ENCODE results near the gene GLIPR1L2.
"Not testable (repeated sequence)": the region's sequence is repeated elsewhere in the genome, so short reads cannot be mapped to it uniquely, and the experiment has no call there.

DNA sequence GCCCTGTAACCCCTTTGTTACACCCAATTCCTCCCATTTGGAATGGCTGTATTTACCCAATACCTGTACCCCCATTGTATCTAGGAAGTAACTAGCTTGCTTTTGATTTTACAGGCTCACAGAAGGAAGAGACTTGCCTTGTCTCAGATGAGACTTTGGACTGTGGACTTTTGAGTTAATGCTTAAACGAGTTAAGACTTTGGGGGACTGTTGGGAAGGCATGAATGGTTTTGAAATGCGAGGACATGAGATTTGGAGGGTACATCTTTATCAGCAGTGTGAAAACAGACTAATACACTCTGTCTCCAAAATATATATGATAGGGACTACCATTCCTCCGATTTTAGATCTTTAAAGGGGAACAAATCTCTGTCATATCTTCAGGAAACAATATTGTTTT is 51.6 kb downstream of the GLIPR1L2 start:
- not testable (repeated sequence) for TF ChIP-seq EZH2 (IDR thresholded peaks at IDR 0.05; ENCODE audit: insufficient read depth, low read length)
- TF ChIP-seq, protein P1, sequence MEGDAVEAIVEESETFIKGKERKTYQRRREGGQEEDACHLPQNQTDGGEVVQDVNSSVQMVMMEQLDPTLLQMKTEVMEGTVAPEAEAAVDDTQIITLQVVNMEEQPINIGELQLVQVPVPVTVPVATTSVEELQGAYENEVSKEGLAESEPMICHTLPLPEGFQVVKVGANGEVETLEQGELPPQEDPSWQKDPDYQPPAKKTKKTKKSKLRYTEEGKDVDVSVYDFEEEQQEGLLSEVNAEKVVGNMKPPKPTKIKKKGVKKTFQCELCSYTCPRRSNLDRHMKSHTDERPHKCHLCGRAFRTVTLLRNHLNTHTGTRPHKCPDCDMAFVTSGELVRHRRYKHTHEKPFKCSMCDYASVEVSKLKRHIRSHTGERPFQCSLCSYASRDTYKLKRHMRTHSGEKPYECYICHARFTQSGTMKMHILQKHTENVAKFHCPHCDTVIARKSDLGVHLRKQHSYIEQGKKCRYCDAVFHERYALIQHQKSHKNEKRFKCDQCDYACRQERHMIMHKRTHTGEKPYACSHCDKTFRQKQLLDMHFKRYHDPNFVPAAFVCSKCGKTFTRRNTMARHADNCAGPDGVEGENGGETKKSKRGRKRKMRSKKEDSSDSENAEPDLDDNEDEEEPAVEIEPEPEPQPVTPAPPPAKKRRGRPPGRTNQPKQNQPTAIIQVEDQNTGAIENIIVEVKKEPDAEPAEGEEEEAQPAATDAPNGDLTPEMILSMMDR (IDR thresholded peaks at IDR 0.05; ENCODE audit: insufficient read depth, low read depth, low read length) = not testable (repeated sequence)

Measured in astrocyte (in vitro differentiated cells and primary cell).